RWPE2 (cell line): ENCODE results near the gene TMC4.

ENCODE experiments used
- ATAC-seq: fragments of 200-7000 bp; cut with Tn5 transposase; 3 replicates; pipeline ENCODE4 v1.9.1; 2021; ENCODE audit warnings: low read depth
- DNase-seq: peaks from one replicate; pipeline ENCODE4 v3.0.0-alpha.2; 2020; ENCODE audit warnings: low spot score
- H3K27ac ChIP-seq: fragments of 450-650 bp; 2 replicates; pipeline ENCODE4 v1.5.1; 2017; ENCODE audit warnings: mild to moderate bottlenecking; ENCODE audit not compliant: poor library complexity, severe bottlenecking
- H3K27me3 ChIP-seq: fragments of 250-450 bp; sonication (Bioruptor Pico); 2 replicates; pipeline ENCODE4 v1.5.1; 2021; ENCODE audit warnings: mild to moderate bottlenecking, moderate library complexity; ENCODE audit not compliant: insufficient read depth, poor library complexity, severe bottlenecking
- H3K36me3 ChIP-seq: fragments of 250-450 bp; sonication (Bioruptor Pico); 2 replicates; pipeline ENCODE4 v1.5.1; 2020; ENCODE audit warnings: low read depth, mild to moderate bottlenecking, moderate library complexity
- H3K4me1 ChIP-seq: fragments of 250-450 bp; sonication (Bioruptor Pico); 2 replicates; pipeline ENCODE4 v1.5.1; 2021; ENCODE audit warnings: mild to moderate bottlenecking, moderate library complexity; ENCODE audit not compliant: insufficient read depth, poor library complexity, severe bottlenecking
- H3K4me3 ChIP-seq: fragments of 250-450 bp; sonication (Bioruptor Pico); 2 replicates; pipeline ENCODE4 v1.5.1; 2021; ENCODE audit warnings: mild to moderate bottlenecking, moderate library complexity; ENCODE audit not compliant: severe bottlenecking
- H3K9me3 ChIP-seq: fragments of 250-450 bp; sonication (Bioruptor Pico); 2 replicates; pipeline ENCODE4 v1.5.1; 2021; ENCODE audit warnings: mild to moderate bottlenecking, moderate library complexity; ENCODE audit not compliant: severe bottlenecking
- CTCF ChIP-seq: fragments of 450-650 bp; IDR thresholded peaks from one replicate; pipeline ENCODE4 v1.5.1; 2017; ENCODE audit warnings: mild to moderate bottlenecking, moderate library complexity; ENCODE audit not compliant: poor library complexity, severe bottlenecking

The TMC4 gene

GRCh38 chr19:54206831-54207177 lies 33.8 kb upstream of the TMC4 start:
- no peak for ATAC-seq
- Histone ChIP-seq H3K36me3 (peaks cover 76% of the 10 kb centered on the region), H3K4me1 (peaks cover 38% of the 10 kb centered on the region), H3K27me3 (no peaks in the 10 kb centered on the region), H3K4me3 (no peak overlapping the region), H3K9me3 (no peaks in the 10 kb centered on the region), H3K27ac (no peak overlapping the region)
- DNase-seq, result no peak
- TF ChIP-seq CTCF, result no peak

- peaks cover 82% of the 10 kb centered on the region for H3K36me3 ChIP-seq
- ATAC-seq, result no peak
- peaks cover 38% of the 10 kb centered on the region for H3K4me1 ChIP-seq
- no peaks in the 10 kb centered on the region for H3K27me3 ChIP-seq
- no peak overlapping the region for H3K27ac ChIP-seq
- H3K4me3 ChIP-seq, result no peak overlapping the region
- H3K9me3 ChIP-seq, result no peaks in the 10 kb centered on the region
- no peak for TF ChIP-seq CTCF
- no peak for DNase-seq
Observed at GRCh38 chr19:54206030-54206830, 33.3 kb upstream of the TMC4 start.

- DNase-seq (no peak), ATAC-seq (no peak)
- H3K4me1 ChIP-seq, result peaks cover 38% of the 10 kb centered on the region
- no peak for TF ChIP-seq CTCF
- no peak overlapping the region for H3K4me3 ChIP-seq
- H3K27me3 ChIP-seq, result no peaks in the 10 kb centered on the region
- H3K27ac ChIP-seq, result peak overlapping the region; percentile 5
- peaks cover 76% of the 10 kb centered on the region for H3K36me3 ChIP-seq
- H3K9me3 ChIP-seq, result no peaks in the 10 kb centered on the region
Observed at GRCh38 chr19:54204767-54205468, 32.0 kb upstream of the TMC4 start.

- H3K9me3 ChIP-seq, result no peaks in the 10 kb centered on the region
- no peak for TF ChIP-seq CTCF
- ATAC-seq, result no peak
- H3K27me3 ChIP-seq, result no peaks in the 10 kb centered on the region
- H3K36me3 ChIP-seq, result peaks cover 75% of the 10 kb centered on the region
- H3K4me3 ChIP-seq, result peak overlapping the region; percentile 91
- no peak for DNase-seq
- H3K4me1 ChIP-seq, result peaks cover 27% of the 10 kb centered on the region
- peak overlapping the region; percentile 74 for H3K27ac ChIP-seq
Observed at GRCh38 chr19:54203151-54203611, 30.2 kb upstream of the TMC4 start.

GRCh38 chr19:54201980-54202379 lies 29.0 kb upstream of the TMC4 start:
- H3K4me3 ChIP-seq, result peak overlapping the region; percentile 91
- peaks cover 27% of the 10 kb centered on the region for H3K4me1 ChIP-seq
- peaks cover 63% of the 10 kb centered on the region for H3K36me3 ChIP-seq

More at GRCh38 chr19:54201980-54202379, 29.0 kb upstream of the TMC4 start:
- no peak for TF ChIP-seq CTCF
- H3K27me3 ChIP-seq, result no peaks in the 10 kb centered on the region
- peak overlapping the region; percentile 74 for H3K27ac ChIP-seq
- no peak for DNase-seq
- no peak for ATAC-seq
- no peaks in the 10 kb centered on the region for H3K9me3 ChIP-seq
